Testis (tissue), 3 donors: ENCODE measurements around the gene TBC1D1. TPM values are rescaled to one million over a fixed set of nuclear protein-coding genes. Genes with fewer than 3 reads are reported as not detected.

Experiments
- DNase-seq: peaks from one replicate; pipeline ENCODE4 v3.0.0-alpha.2; 2019
- H3K27ac ChIP-seq, 2 donors: fragments of 200-600 bp; sonication (generic); one replicate each; pipeline ENCODE4 v1.5.1; 2019
- H3K27me3 ChIP-seq: fragments of 200-600 bp; sonication (generic); one replicate; pipeline ENCODE4 v1.5.1; 2019
- H3K36me3 ChIP-seq: fragments of 200-600 bp; sonication (generic); one replicate; pipeline ENCODE4 v1.5.1; 2017; ENCODE audit warnings: low read depth; ENCODE audit errors: missing control alignments
- H3K4me1 ChIP-seq: fragments of 200-600 bp; sonication (generic); one replicate; pipeline ENCODE4 v1.5.1; 2019
- H3K4me3 ChIP-seq, 2 donors: fragments of 200-600 bp; sonication (generic); one replicate each; pipeline ENCODE4 v1.5.1; 2017 to 2019
- H3K9me3 ChIP-seq: fragments of 200-600 bp; sonication (generic); one replicate; pipeline ENCODE4 v1.5.1; 2017
- POLR2A ChIP-seq: fragments of 450-650 bp; IDR thresholded peaks from one replicate; pipeline ENCODE4 v1.6.1; 2017; ENCODE audit warnings: antibody characterized with exemption, mild to moderate bottlenecking, moderate library complexity
- WGBS, 2 donors: methylation state at CpG; one replicate each; pipeline ENCODE4 v1.1.5; 2018; 5-methylcytosine and 5-hydroxymethylcytosine counted together
- intact Hi-C: fragments of 100-400 bp; cut with DNase I; formaldehyde crosslinking; loops from one replicate; pipeline ENCODE4 v1.15.1; 2023; ENCODE audit warnings: low total_unique reads
- polyA plus RNA-seq: library from polyadenylated mRNA; stranded (reverse); fragments of 350-450 nt; fragmentation: Illumina TruSeq; extraction: RNeasy Lipid Tissue Mini Kit (QIAGEN cat#74804); gene quantifications from one replicate; pipeline ENCODE4 v1.2.3, GENCODE V29; 2014; ENCODE audit warnings: low read depth, low replicate concordance; ENCODE audit not compliant: insufficient read depth
- total RNA-seq, 2 donors: library from RNA; depleted of rRNA; stranded (reverse); fragments of >200 nt; gene quantifications; one replicate each; pipeline ENCODE4 v1.2.3, GENCODE V29; 2016
- TF ChIP-seq, protein P1 (sequence below), 3 experiments: fragments of 450-650 bp in 2 of 3; fragments of 200-600 bp in 1 of 3; sonication (generic) in 1 of 3; IDR thresholded peaks; one replicate each; pipeline ENCODE4 v1.5.1; 2016 to 2019; ENCODE audit warnings: antibody characterized with exemption in 3 of 3, mild to moderate bottlenecking in 2 of 3, moderate library complexity in 1 of 3

The TBC1D1 gene
- total and polyA plus RNA-seq, 3 donors from 2014 or later: 130 to 208 (median 167) TPM

DNA sequence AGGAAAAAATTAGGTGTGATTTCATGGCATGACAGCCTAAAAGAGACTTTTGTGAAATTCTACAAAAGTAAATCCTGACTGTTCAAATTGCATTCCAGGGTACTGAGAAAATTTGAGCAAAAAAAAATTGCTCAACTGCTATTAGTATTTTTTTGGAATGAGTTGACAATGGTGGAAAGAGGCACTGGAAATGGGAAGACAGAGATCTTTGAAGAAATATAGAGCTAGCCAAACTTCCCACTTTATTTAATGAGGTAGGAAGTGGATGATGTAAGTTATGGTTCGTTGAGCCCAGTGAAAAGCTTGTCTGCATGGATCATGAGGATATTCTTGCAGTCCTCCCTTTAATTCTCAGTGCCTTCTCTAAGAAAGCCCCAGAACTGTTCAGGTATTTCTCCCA is 253.1 kb downstream of the TBC1D1 start:
- no peaks in the 10 kb centered on the region for H3K9me3 ChIP-seq
- H3K4me3 ChIP-seq: no peak overlapping the region
- no peaks in the 10 kb centered on the region for H3K27me3 ChIP-seq
- DNase-seq: no peak
- 64 to 68% methylated on average over 1 of the region's 1 CpG for WGBS, 2 donors
- intact Hi-C loops: no loop called here
- H3K36me3 ChIP-seq: no peaks in the 10 kb centered on the region
- TF ChIP-seq POLR2A: no peak
- TF ChIP-seq, protein P1, sequence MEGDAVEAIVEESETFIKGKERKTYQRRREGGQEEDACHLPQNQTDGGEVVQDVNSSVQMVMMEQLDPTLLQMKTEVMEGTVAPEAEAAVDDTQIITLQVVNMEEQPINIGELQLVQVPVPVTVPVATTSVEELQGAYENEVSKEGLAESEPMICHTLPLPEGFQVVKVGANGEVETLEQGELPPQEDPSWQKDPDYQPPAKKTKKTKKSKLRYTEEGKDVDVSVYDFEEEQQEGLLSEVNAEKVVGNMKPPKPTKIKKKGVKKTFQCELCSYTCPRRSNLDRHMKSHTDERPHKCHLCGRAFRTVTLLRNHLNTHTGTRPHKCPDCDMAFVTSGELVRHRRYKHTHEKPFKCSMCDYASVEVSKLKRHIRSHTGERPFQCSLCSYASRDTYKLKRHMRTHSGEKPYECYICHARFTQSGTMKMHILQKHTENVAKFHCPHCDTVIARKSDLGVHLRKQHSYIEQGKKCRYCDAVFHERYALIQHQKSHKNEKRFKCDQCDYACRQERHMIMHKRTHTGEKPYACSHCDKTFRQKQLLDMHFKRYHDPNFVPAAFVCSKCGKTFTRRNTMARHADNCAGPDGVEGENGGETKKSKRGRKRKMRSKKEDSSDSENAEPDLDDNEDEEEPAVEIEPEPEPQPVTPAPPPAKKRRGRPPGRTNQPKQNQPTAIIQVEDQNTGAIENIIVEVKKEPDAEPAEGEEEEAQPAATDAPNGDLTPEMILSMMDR (IDR thresholded peaks at IDR 0.05): no peak
- H3K4me1 ChIP-seq: no peaks in the 10 kb centered on the region
- no peak overlapping the region for H3K27ac ChIP-seq

DNA sequence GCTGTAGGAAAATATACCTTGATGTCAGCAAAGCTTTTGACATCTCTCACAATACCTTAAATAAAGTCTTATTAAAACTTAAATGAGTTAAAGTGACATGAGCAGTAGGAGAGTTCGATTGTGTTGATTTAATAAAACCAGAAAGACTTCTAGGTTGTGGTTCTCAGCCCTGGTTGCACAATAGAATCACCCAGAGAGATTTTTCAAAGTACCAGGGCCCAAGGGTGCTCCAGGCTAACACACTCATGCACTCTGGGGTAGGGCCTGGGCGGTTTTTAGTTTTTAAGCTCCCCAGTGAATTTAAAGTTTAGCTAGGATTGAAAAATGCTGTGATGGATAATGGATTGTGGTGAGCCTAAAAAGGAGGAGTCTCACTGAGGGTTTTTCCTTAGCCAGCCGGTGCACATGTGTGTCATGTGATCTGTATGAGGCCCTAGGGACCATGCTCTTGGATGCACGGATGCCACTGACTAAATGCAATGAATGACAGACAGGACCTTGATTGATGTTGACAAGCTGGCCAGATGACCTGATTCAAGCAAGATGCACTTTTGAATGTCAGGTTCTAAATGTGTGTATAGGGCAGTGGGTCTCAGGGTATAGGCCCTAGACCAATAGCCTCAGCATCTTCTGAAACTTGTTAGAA is 254.3 kb downstream of the TBC1D1 start:
- Histone ChIP-seq H3K4me3 (no peak overlapping the region), H3K9me3 (no peaks in the 10 kb centered on the region), H3K27me3 (no peaks in the 10 kb centered on the region), H3K36me3 (no peaks in the 10 kb centered on the region), H3K4me1 (no peaks in the 10 kb centered on the region), H3K27ac (no peak overlapping the region)
- DNase-seq: no peak
- 70 to 74% methylated on average over 4 of the region's 4 CpGs for WGBS, 2 donors
- intact Hi-C loops: no loop called here
- TF ChIP-seq, protein P1 (IDR thresholded peaks at IDR 0.05): no peak
- TF ChIP-seq POLR2A: no peak

DNA sequence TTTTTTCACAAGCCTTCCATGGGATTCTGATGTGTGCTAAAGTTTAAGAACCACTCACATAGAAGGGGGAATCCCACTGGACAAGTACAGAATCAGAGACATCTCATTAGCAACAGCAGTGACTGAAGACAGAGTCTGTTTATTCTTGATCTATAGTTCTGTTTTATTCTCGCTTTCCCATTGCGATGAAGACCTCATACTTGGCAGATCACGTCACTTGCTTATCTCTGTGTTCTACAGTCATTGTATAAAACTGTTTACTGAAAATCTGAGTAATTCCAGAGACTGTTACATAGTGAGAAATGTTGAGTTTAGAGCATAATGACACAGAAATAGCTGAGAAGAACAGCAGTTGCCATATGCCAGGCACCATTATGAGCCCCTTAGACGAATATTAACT is 254.9 kb downstream of the TBC1D1 start:
- no peak for TF ChIP-seq POLR2A
- TF ChIP-seq, protein P1 (IDR thresholded peaks at IDR 0.05): no peak
- 36 to 46% methylated on average over 4 of the region's 4 CpGs for WGBS, 2 donors

DNA sequence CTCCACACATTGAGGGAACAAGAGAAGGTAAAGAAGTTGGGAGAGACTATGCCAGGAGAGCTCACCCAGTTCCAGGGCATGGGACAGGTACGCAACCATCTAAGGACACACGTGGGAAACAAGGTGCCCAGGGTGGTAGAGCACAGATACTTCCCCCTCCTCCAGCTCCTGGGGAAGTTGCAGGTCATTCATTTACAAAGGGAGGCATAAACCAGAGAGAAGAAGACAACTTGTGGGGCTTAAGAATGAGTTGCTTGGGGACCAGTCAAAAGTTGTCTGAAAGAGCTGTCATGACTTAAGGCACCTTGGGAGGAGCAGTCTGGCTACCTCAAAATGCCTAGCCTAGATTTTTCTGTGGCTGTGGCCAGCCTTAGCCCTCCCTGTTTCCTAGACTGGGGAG is 255.5 kb downstream of the TBC1D1 start:
- WGBS, 2 donors: 73 to 88% methylated on average over 2 of the region's 2 CpGs
- no peak for TF ChIP-seq POLR2A
- TF ChIP-seq, protein P1 (IDR thresholded peaks at IDR 0.05): no peak
- no peaks in the 10 kb centered on the region for H3K4me1 ChIP-seq
- intact Hi-C loops: no loop called here
- H3K4me3 ChIP-seq: no peak overlapping the region
- H3K27me3 ChIP-seq: no peaks in the 10 kb centered on the region
- no peak for DNase-seq
- H3K9me3 ChIP-seq: no peaks in the 10 kb centered on the region
- H3K27ac ChIP-seq: no peak overlapping the region
- no peaks in the 10 kb centered on the region for H3K36me3 ChIP-seq

More for the DNA sequence above, 254.9 kb downstream of the TBC1D1 start:
- no peaks in the 10 kb centered on the region for H3K9me3 ChIP-seq
- no peaks in the 10 kb centered on the region for H3K27me3 ChIP-seq
- H3K36me3 ChIP-seq: no peaks in the 10 kb centered on the region
- intact Hi-C loops: no loop called here
- no peaks in the 10 kb centered on the region for H3K4me1 ChIP-seq
- H3K4me3 ChIP-seq: no peak overlapping the region
- no peak for DNase-seq
- H3K27ac ChIP-seq: no peak overlapping the region

DNA sequence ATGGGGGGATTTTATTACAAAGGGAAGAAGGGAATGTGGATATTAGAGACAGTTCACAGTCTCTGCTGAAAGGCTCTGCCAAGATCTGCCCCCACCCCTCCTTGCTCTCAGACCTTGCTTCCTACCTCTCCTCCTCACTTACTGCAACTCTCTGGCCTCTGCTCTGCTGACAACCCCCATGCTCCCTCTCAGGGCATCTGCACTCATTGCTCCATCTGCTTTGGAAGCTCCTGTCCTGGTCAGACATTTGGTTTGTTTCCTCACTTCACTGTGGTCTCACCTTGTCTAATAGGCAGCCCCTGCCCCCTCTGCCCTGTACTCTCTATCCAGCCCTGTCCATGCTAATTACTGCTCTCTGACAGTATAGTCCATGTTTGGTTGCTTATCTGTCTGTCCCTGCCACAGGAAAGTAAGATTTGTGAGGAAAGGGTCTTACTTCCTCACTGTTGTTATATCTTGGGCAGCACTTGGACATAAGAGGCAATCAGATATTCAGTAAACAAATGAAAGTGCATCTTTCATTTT is 258.6 kb downstream of the TBC1D1 start:
- no peaks in the 10 kb centered on the region for H3K9me3 ChIP-seq
- TF ChIP-seq POLR2A: no peak
- TF ChIP-seq, protein P1 (IDR thresholded peaks at IDR 0.05): no peak
- H3K4me1 ChIP-seq: no peaks in the 10 kb centered on the region
- H3K27me3 ChIP-seq: no peaks in the 10 kb centered on the region
- no peak for DNase-seq
- intact Hi-C loops: no loop called here
- no peaks in the 10 kb centered on the region for H3K36me3 ChIP-seq
- no peak overlapping the region for H3K27ac ChIP-seq
- no peak overlapping the region for H3K4me3 ChIP-seq
